Head of caudate nucleus (tissue), 42 donors: Measurements from ENCODE around the gene SLC7A8.
A peak's percentile ranks its signal among the peaks of the same experiment; 100 is the strongest.

ENCODE experiments used
- DNase-seq, 42 donors: peaks; one replicate each; pipeline versions ENCODE4 v3.0.0 to v3.0.0-alpha.2; 2020 to 2021; ENCODE audit warnings: mixed read lengths in 7 of 42
- intact Hi-C: fragments of 100-400 bp; cut with DNase I; formaldehyde crosslinking; loops from one replicate; pipeline ENCODE4 v1.15.0; 2022

SLC7A8 gene

DNA sequence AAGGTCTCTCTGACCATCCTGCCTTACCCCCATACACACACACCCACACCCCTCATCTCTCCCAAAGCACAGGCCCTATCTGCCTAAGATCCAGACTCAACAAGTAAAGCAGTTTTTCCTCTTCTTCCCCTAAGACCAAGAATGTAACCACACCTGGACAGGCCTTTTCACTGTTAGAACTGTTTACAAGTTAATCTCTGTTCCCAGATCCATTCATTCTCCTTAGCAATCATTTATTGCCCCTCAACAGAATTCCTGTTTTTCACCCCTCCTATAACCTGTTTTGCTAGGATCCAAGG, 76.8 kb downstream of the SLC7A8 start:
- intact Hi-C loops: no loop called here
- DNase-seq: no peak

DNA sequence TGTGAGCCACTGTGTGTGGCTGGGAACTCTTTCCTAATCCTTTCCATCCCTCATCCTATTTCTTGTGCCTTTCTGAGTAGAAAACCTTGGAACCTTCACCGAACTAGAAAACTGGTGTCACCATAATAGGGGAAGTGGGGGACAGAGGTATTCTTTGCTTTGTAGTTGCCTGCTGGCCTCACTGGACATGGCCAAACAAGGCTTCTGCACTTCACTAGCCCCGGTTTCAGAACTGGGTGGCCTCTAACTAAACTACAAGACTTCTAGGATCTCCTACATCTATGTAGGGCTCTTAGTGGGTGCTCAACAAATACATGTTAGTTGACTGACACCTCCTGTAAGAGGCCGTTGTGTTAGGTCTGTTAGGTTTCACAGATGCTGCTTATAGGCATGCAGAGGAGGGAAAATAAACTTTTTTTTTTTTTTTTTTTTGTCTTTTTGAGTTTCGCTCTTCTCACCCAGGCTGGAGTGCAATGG, 78.1 kb downstream of the SLC7A8 start:
- DNase-seq: peak in 1 of 42 donors; percentile 31
- intact Hi-C loops: no loop called here

GRCh38 chr14:23104591-23105347, 78.7 kb downstream of the SLC7A8 start, which contains the start of gene CIROP:
Gene CIROP (minus strand): TSS chr14:23104989. CDS start chr14:23104920, 69 bp downstream.
- intact Hi-C loops: no loop called here
- DNase-seq: peak in 2 of 42 donors; percentile 4 to 32

- DNase-seq: peak in 1 of 42 donors; percentile 2
- intact Hi-C loops: no loop called here
Measured at GRCh38 chr14:23104070-23104590, 79.3 kb downstream of the SLC7A8 start.

DNA sequence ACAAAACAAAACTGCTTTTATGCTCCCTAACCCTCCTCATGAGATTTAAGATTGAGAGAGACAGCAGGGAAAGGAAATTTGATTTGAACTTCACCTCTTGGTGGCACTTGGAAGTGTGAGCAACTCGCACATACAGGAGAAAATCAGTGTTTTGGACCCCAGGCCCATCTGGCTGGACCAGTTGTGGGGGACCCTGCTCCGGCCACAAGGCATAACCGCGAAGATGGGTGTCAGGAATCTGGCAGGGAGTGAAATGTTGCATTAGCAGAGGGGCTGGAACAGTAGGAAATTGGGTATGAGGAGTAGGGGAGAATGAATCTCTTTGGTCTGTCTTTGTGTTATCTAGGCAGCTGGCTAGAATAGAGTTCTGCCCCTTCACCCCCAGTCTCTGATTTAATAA, 79.9 kb downstream of the SLC7A8 start:
- DNase-seq: no peak
- intact Hi-C loops: no loop called here

DNA sequence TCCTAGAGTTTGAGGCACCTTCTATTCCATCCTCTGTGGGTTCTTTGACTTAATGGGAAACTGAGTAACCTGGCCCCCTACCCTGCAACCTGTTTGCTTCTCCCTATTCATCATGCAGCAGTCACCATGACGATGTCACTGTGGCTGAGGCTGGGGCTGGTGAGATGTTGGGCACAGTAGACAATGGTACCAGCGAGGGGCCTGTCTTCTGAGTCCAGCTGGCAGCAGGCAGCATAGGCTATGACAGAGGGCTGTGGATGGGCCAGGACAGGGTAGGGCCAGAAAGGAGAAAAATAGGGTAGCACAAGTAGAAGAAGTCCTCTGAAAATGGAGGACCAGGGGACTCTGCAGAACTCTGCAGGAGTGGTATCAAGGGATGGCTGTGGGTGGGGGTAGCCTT, 80.7 kb downstream of the SLC7A8 start:
- intact Hi-C loops: no loop called here
- DNase-seq: peak in 14 of 42 donors; percentile 20 to 67 (median 42)

- intact Hi-C loops: no loop called here
- DNase-seq: peak in 2 of 42 donors; percentile 0 to 17
Measured at GRCh38 chr14:23101986-23102625, 81.4 kb downstream of the SLC7A8 start.

- DNase-seq: peak in 1 of 42 donors; percentile 0
- intact Hi-C loops: no loop called here
Measured at GRCh38 chr14:23101213-23101970, 82.1 kb downstream of the SLC7A8 start.

GRCh38 chr14:23099212-23099861, 84.1 kb downstream of the SLC7A8 start:
- DNase-seq: peak in 1 of 42 donors; percentile 1
- intact Hi-C loops: loop anchor here (10.0 kb wide), 1 partner anchor 205 kb away; the partner anchor contains the start of genes BCL2L2 and PPP1R3E

DNA sequence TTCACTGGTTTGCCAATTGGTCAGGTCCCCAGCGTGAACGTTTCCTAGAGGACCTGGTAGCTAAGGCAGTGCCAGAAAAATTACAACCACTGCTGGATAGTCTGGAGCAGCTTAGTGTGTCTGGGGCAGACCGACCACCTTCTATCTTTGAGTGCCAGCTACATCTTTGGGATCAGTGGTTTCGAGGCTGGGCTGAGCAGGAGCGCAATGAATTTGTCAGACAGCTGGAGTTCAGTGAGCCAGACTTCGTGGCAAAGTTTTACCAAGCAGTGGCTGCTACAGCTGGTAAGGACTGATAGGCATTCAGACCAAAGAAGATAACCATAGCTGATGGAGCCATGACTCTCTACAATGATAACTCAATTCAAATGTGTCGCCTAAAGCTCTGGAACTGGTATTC, 85.7 kb downstream of the SLC7A8 start:
- DNase-seq: no peak

DNA sequence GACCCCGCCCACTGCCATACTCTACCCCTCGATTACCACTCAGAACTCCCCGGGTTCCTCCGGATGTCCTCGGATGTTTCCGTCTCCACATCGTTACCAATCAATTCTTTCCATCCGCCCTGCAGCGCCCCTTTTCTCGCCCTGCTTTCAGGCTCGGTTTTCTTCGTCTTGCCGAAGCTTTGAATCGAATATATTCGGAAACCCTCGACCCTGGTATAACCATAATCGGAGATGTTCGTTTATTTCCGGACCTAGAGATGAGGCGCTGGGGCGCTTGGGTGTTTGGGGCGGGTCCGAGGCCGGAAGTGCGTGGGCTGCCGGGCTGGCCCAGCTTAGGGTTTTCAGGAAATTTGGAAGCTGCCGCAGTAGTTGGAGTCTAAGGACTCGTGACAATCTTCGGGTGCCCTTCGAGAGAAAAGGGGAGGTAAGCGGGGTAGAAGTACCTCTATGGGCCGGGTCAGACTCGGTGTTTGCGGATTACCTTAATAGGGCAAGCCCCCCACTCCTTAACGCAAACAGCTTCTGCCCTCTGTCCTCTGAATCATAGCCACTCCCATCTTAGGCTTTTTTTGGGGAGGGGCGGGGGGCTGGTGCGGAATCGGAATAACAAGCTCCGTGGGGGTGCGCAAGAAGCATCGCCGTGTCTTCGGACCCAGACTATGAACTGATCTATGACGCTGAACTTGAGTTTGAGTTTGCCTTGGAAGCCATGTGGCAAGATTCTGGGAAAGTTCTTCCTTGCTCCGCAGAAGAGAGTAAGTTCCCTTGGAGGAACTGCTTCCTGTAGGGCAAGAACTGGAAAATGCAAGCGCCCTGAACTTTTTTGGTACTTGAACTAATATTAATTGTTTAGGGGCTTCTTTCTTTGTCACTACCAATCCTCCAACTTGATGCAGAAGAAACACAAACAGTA, 88.0 kb downstream of the SLC7A8 start, which contains the start of gene C14orf119:
C14orf119 (plus strand) TSS at position 310 of the 913 bp plus-strand sequence. CDS start 2,154 bp downstream, outside the sequence.
- DNase-seq: peak; percentile 34 to 100 (median 100)
- intact Hi-C loops: loop anchor here (10.0 kb wide), 1 partner anchor 209 kb away; the partner anchor contains the start of genes BCL2L2 and PPP1R3E

More for the DNA sequence above, 85.7 kb downstream of the SLC7A8 start:
- intact Hi-C loops: loop anchor here (10.0 kb wide), 1 partner anchor 207 kb away; the partner anchor contains the start of genes BCL2L2 and PPP1R3E

DNA sequence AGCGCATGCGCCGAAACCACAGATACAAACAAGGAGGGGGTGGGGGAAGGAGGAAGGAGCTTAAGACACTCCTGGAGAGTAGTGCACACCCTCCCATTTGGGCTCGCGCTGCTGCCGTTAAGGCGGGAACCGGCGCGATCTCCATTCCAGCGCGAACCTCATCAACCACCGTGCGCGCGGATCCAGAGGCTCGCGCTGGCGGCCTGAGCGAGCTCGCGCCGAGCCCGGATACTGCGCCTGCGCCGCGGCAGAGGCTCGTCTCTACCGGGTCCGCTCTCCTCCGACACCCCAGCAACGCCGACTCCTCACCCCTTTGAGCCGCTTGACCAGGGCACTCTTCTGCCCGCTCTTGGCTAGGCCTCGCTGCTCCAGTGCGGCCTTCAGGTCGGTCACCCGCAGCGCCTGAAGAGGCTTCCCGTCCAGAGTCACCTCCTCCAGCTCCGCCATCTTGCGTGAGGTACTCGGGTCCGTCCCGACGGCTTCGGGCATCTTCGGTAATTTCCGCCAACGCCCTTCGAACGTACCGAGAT, 88.7 kb downstream of the SLC7A8 start, which contains the start of gene ACIN1:
ACIN1 (minus strand) TSS at position 471 of the 530 bp plus-strand sequence; CDS start at position 447, 24 bp downstream.
- peak in 41 of 42 donors; percentile 51 to 99 (median 75) for DNase-seq
- intact Hi-C loops: loop anchor here (10.0 kb wide), 1 partner anchor 210 kb away; the partner anchor contains the start of genes BCL2L2 and PPP1R3E

DNA sequence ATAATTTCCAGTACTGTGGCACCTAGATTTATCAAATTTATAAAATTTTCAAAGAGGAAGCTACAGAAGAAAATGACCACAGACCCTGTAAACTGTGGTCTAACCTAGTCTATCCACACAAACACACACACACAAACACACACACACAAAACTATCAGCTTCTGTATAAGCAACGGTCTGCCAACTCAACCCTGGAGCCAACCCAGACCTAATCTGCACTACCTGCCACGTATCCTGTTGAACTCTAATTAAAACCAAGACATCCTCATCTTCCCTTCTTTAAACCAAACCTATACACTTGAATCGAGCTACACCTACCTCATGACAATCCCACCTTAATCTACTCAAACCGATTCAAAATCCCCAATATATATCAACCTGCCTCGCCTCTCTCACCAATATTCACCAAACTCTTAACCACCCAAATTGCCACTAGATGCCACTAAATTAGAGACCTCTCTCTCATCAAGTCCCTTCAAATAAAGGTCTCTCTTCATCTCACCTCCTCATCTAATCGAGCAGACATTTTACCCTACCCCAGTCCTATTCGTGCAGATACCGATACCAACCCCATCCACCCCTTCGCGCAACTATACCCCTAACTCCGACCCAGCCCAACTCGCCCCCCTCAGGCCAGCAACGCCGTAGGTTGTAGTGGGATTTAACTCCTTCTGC, 89.3 kb downstream of the SLC7A8 start:
- no peak for DNase-seq
- intact Hi-C loops: loop anchor here (10.0 kb wide), 1 partner anchor 211 kb away; the partner anchor contains the start of genes BCL2L2 and PPP1R3E

DNA sequence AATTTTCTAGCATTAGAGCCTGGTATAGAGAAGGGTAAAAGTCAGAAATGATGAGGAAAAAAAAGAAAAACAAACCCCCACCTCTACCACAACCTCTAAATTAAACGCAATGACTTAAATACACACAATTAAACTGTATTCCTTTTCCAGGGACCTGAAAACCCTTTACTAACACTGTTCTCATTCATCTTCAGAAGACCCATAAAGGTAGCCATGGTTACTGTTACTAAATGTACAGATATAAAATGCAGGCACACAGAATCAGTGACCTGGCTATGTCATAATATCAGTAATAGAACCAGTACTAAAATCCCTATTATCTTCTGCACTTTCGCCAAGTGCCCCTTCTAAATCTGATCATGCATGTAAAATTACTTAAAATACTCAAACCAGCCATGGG, 89.9 kb downstream of the SLC7A8 start:
- no peak for DNase-seq
- intact Hi-C loops: loop anchor here (10.0 kb wide), 1 partner anchor 211 kb away; the partner anchor contains the start of genes BCL2L2 and PPP1R3E

DNA sequence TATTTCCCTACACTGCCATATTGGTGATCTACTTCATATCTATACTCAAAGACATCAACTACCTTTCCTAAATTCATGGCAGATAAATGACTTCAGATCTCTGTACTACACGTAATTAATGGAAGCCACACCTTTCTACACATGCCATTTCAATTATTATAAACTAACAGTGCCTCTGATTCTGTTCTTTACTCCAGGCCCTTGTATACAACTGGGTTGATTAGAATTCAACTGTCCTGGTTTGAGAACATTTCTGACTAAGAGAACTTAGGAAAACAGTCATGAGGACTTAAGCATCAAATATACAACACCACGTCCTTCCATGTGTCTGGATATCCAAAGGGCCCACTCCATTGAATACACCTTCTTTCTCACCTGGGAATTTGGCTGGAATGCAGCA, 90.4 kb downstream of the SLC7A8 start:
- intact Hi-C loops: loop anchor here (10.0 kb wide), 1 partner anchor 212 kb away; the partner anchor contains the start of genes BCL2L2 and PPP1R3E
- DNase-seq: no peak
